Measurements from ENCODE around the gene NFIA.

NFIA gene

GRCh38 chr1:61348025-61348665 is 265.8 kb downstream of the NFIA start:
- peak; percentile 23 for DNase-seq

GRCh38 chr1:61352845-61353435 is 270.6 kb downstream of the NFIA start:
- DNase-seq: no peak

GRCh38 chr1:61353797-61354406 is 271.5 kb downstream of the NFIA start:
- no peak for DNase-seq

- no peak for DNase-seq
Measured at GRCh38 chr1:61356016-61356415, 273.7 kb downstream of the NFIA start.

GRCh38 chr1:61356995-61357394 is 274.6 kb downstream of the NFIA start:
- DNase-seq: no peak

- no peak for DNase-seq
Measured at GRCh38 chr1:61357539-61357938, 275.2 kb downstream of the NFIA start.

GRCh38 chr1:61358770-61359455 is 276.6 kb downstream of the NFIA start:
- DNase-seq: no peak

- DNase-seq: peak; percentile 67
Measured at GRCh38 chr1:61361931-61362330, 279.6 kb downstream of the NFIA start.

GRCh38 chr1:61362351-61362750 is 280.0 kb downstream of the NFIA start:
- DNase-seq: no peak

GRCh38 chr1:61368366-61368765 is 286.0 kb downstream of the NFIA start:
- DNase-seq: no peak

GRCh38 chr1:61368876-61369275 is 286.5 kb downstream of the NFIA start:
- no peak for DNase-seq

GRCh38 chr1:61370177-61370912 is 288.0 kb downstream of the NFIA start:
- no peak for DNase-seq

GRCh38 chr1:61370913-61371279 is 288.5 kb downstream of the NFIA start:
- no peak for DNase-seq

GRCh38 chr1:61372944-61373343 is 290.6 kb downstream of the NFIA start:
- no peak for DNase-seq

GRCh38 chr1:61374156-61374555 is 291.8 kb downstream of the NFIA start:
- no peak for DNase-seq

GRCh38 chr1:61375082-61375880 is 292.9 kb downstream of the NFIA start:
- no peak for DNase-seq

- DNase-seq: no peak
Measured at GRCh38 chr1:61376151-61376550, 293.8 kb downstream of the NFIA start.

- no peak for DNase-seq
Measured at GRCh38 chr1:61377242-61377958, 295.0 kb downstream of the NFIA start.

- DNase-seq: no peak
Measured at GRCh38 chr1:61378494-61379180, 296.3 kb downstream of the NFIA start.

GRCh38 chr1:61379693-61380092 is 297.3 kb downstream of the NFIA start:
- no peak for DNase-seq

- DNase-seq: no peak
Measured at GRCh38 chr1:61380561-61380960, 298.2 kb downstream of the NFIA start.

Measured in NCI-H2171 treated with DMSO at 0.1 percent for 48 hours (cell line).